Measurements from ENCODE around the gene INMT.
A peak's percentile ranks its signal among the peaks of the same experiment; 100 is the strongest.

INMT gene

GRCh38 chr7:30726296-30727006 is 25.5 kb upstream of the INMT start:
- peak overlapping the region in 9 of 21 experiments; percentile 3 to 89 (median 74) for H3K27ac ChIP-seq

GRCh38 chr7:30727061-30727945 is 24.6 kb upstream of the INMT start:
- Histone ChIP-seq H3K27ac (peak overlapping the region in 10 of 21 experiments; percentile 3 to 89 (median 68)), H3K4me3 (peak overlapping the region in 2 of 7 experiments; percentile 4 to 15)

More at GRCh38 chr7:30726296-30727006, 25.5 kb upstream of the INMT start:
- peak overlapping the region in 2 of 7 experiments; percentile 4 to 15 for H3K4me3 ChIP-seq

DNA sequence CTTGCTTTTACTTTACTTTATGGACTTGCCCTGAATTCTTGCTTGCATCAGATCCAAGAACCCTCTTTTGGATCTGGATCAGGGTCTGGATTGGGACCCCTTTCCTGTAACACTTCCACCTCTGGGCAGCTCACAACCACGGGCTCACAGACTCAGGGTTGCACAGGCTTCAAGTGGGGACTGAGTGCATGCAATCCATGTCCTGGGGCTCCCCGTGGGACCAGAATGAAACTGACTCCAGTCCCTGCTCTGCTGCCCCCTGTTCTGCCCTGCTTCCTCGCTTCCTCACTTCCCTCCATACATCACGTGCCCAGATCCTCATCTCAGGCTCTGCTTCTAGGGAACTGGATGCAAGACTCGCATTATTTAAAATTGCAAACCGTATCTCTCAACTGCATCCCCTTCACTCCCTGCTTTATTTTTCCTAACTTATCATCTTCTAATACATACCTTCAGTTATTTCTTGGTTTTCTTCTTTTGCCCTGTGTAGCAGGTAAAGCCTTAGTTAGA is 23.3 kb upstream of the INMT start:
- no peak overlapping the region for H3K4me3 ChIP-seq
- peak overlapping the region in 1 of 21 experiments; percentile 89 for H3K27ac ChIP-seq

- Histone ChIP-seq H3K27ac (peak overlapping the region in 1 of 21 experiments; percentile 14), H3K4me3 (no peak overlapping the region)
Observed at GRCh38 chr7:30729642-30730041, 22.3 kb upstream of the INMT start.

DNA sequence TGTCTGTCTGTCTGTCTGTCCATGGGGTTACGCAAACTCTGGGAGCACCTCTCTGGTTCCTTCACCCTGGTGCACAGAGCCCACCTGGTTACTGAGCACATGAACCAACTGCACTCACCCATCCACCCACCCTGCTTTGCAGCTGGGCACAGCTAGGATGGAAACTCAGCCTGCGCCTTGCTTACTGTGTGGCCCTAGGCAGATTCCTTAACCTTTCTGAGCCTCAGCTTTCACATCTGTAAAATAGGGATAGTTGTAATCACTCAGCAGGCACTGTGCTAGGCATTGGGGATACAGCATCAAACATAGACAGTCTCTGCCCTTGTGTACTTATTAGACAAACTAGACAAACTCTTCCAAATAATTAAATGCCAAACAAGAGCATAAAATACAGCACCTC is 21.8 kb upstream of the INMT start:
- Histone ChIP-seq H3K4me3 (no peak overlapping the region), H3K27ac (peak overlapping the region in 1 of 21 experiments; percentile 14)

GRCh38 chr7:30730996-30731395 is 20.9 kb upstream of the INMT start:
- Histone ChIP-seq H3K4me3 (no peak overlapping the region), H3K27ac (no peak overlapping the region)

DNA sequence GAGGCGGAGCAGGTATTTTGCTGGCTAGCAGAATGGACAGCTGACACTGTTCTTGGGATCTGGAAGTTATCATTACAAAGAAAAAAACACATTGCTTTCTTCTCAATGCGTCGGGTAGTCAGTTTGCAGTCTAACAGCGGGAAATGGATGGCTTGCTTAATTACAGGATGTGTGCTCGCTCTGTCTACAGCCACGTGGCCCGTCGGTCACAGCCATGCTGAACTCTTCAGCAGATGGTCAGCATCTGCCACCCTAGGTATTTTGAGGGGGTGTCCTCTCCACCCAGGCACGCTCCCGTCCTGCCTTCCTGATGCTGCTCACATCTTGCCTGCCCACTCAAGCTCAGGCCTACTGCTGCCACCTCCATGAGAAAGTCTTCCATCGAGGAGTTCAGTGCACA is 20.4 kb upstream of the INMT start:
- H3K4me3 ChIP-seq = no peak overlapping the region
- H3K27ac ChIP-seq = no peak overlapping the region

GRCh38 chr7:30732606-30733005 is 19.3 kb upstream of the INMT start:
- no peak overlapping the region for H3K4me3 ChIP-seq
- H3K27ac ChIP-seq = no peak overlapping the region

GRCh38 chr7:30733216-30733615 is 18.7 kb upstream of the INMT start:
- H3K4me3 ChIP-seq = no peak overlapping the region
- H3K27ac ChIP-seq = no peak overlapping the region

DNA sequence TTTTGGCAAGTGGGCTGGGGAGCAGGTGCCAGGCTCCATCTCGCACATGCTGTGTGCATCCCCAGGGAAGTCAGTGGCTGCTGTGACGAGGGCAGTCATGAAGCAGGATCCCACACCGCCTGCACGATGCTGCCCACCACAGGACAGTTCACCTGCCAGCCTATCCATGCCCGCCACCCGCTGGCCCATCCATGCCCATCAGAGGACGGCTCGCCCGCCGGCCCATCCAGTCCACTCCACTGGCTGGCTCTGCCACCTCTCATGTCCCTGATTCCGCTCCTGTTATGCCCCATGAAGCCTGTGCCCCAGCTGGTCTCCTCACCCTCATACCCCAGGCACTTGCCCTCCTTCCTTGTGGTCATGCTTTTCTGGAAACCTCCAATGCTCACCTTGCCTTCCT is 18.2 kb upstream of the INMT start:
- Histone ChIP-seq H3K27ac (no peak overlapping the region), H3K4me3 (no peak overlapping the region)

- Histone ChIP-seq H3K27ac (no peak overlapping the region), H3K4me3 (no peak overlapping the region)
Observed at GRCh38 chr7:30734497-30734896, 17.4 kb upstream of the INMT start.

- Histone ChIP-seq H3K27ac (no peak overlapping the region), H3K4me3 (no peak overlapping the region)
Observed at GRCh38 chr7:30735631-30736030, 16.3 kb upstream of the INMT start.

- H3K4me3 ChIP-seq = no peak overlapping the region
- H3K27ac ChIP-seq = no peak overlapping the region
Observed at GRCh38 chr7:30736291-30736690, 15.6 kb upstream of the INMT start.

DNA sequence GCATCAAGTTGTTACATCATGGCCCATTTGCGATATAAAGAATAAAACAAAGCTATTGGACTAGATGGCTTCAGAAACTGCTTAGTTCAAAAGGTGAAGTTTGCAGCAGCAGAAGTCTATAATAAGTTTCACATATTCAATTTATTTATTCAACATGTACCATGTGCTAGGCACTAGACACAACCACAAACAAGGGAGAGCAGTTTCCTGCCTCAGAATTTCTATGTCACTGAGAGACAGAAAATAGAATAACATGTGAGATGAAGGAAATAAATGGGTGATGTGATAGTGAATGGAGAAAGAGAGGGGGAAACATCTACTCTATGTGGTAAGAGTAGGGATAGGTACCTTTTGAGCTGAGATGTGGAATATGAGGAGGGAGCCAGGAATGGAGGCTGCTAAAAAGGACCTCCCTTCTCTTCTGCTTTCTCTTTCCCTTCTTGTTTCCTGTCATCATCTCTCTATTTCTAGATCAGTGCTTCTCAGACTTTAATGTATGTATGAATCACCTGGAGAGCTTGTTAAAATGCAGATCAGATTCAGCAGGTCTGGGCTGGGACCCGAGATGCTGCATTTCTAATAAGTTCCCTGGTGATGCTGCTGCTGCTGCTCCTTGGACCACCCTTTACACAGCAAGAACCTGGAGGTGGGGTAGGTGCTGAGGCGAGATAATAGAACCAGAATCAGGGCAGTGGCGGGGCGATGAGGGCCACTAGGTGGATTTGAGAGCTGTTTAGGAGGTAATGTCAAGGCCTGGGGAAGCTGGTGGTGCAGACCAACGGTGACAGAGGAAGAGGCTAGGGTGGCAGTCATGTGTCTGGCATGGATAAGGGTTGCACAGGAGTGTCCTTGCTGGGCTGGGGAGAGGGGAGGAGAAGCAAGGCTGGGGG is 13.7 kb upstream of the INMT start:
- peak overlapping the region in 6 of 21 experiments; percentile 26 to 70 (median 64) for H3K27ac ChIP-seq
- no peak overlapping the region for H3K4me3 ChIP-seq

DNA sequence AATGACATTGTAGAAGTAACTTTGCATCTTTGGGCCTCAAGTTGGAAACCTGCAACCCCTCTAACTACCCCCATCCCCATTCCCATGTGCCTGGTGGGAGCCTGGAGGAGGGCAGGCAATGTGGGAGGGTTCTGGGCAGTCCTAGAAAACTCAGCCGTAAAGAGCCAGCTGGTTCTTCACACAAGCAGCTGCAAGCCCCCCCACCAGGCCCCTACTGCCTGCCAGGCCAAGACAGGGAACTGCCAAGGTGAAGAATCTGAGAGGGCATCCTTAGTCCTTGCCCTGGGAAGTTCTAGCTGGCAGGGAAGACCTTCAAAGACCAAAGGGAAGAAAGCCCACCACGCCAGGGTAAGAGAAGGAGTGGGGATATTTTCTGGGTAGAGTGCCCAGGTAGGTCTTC is 12.2 kb upstream of the INMT start:
- peak overlapping the region in 1 of 21 experiments; percentile 69 for H3K27ac ChIP-seq

DNA sequence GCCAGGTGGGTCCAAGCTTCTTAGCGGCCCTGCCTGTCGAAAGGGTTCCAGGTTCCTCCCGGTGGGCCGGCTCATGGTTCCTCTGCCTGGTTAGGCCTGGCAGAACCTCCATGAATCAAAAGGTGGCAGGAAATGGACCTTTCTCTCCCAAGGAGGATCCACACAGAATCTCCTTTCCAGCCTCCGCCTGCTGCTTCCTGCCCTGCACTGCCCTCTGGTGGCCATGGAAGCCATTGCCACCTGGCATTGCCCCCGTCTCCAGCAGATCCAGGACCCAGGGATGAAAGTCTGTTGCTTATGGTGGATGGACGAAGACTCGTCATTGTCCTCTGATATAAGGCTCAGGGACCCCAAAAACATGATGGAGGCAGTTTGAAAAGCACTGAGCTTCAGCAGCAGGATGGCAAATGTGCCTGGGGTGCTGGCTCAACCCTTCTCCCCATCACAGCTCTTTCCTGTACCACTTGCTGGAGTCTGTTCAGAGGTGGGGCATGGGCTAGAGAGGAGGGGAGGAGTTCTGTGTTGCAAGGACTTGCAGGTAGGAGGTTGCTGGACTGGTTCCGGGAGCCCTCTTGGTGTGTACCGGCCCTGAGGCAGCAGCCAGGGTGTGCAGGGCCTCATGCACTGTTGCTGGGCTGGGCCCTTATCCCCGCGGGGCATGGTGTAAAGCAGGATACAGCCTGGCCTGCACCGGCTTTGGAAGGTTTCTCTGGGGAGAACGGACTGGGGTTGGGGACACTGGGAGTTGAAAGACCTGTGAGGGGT is 11.3 kb upstream of the INMT start:
- Histone ChIP-seq H3K27ac (no peak overlapping the region), H3K4me3 (no peak overlapping the region)

More for the DNA sequence above, 12.2 kb upstream of the INMT start:
- H3K4me3 ChIP-seq = no peak overlapping the region

GRCh38 chr7:30741289-30741688 is 10.6 kb upstream of the INMT start:
- no peak overlapping the region for H3K27ac ChIP-seq

DNA sequence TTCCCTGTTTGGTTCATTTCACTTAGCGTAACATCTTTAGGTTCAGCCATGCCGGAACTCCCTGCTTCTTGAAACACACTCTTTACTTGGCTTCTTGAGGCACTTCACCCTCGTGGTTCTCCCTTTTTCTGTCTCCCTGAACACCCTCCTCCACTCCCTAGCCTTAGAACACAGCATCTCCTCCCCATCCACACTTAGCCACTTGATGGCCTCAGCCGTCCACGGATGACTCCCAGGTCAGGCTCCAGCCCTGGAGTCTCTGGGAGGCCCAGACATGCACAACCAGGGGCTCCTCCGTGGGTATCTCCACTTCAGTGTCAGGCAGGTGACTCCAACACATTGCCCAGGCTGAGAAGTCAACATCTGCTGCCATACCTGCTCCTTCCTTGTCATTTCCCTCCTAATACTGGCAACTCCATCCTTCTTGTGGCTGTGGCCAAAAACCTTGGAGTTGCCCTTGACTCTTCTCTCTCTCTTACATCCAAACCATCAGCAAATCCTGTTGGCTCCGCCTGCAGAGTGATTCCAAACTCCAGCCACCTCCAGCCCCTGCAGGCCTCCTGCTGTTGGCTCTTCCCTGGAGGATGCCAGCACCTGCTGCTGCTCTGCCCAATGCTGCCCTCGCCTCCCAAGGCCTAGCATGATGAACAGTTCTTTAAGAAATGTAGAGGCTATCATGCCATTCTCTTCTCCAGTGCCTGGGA is 8.4 kb upstream of the INMT start:
- no peak overlapping the region for H3K27ac ChIP-seq
- H3K4me3 ChIP-seq = no peak overlapping the region

More at GRCh38 chr7:30741289-30741688, 10.6 kb upstream of the INMT start:
- no peak overlapping the region for H3K4me3 ChIP-seq
